ENCODE results near the gene RRP15.
"Not testable (repeated sequence)": the region's sequence is repeated elsewhere in the genome, so short reads cannot be mapped to it uniquely, and the experiment has no call there.

Gene RRP15

DNA sequence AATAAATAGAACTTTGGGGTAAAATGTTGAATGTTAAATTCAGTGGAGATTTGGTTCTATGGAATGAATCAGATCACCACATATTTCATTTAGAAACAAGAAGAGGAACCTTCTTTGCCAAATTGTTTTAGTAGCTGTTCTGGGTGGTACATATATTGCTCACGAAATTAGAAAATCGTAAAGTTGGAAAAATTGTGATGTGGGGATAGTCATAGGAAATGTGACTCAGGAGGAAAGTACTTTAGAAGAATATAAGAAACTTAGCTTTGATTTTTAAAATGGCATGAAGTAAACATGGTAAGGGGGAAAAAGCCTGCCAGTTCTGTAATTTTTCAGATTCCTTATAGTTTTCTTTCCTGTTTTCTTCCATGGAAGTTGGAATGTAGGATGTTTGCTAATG is 27.4 kb downstream of the RRP15 start:
- Histone ChIP-seq H3K4me1 (ENCODE audit: control insufficient read depth, insufficient read depth, low read length, unreplicated experiment) (peaks cover 4% of the 10 kb centered on the region), H3K27ac (ENCODE audit: low read depth, low read length) (peak overlapping the region; percentile 62), H3K4me3 (ENCODE audit: low read depth, low read length) (no peak overlapping the region), H3K27me3 (ENCODE audit: insufficient read depth, low read length) (no peaks in the 10 kb centered on the region), H3K79me2 (ENCODE audit: control insufficient read depth, insufficient read depth, low read length, unreplicated experiment) (no peaks in the 10 kb centered on the region), H2AFZ (ENCODE audit: low read length, unreplicated experiment) (peak overlapping the region; percentile 4), H3K36me3 (ENCODE audit: insufficient read depth, low read length) (peaks cover 14% of the 10 kb centered on the region)

DNA sequence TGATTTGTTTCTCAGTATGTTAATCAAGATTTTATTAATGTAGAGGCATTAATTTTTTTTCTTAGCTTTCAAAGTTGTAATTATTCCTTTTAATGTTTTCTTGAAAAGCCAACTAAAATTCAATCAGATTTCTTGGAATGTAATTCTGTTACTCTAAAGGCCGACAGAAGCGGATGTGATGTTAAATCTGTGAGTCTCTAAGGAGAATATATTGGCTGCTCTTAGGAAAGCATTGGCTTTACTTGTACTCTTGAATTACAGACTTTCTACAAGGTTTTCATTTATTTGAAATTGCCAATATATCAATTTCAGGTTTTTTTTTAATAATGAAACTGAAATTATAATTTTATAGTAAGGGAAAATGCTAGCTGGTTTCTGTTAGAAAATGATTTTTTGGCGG is 29.2 kb downstream of the RRP15 start:
- no peaks in the 10 kb centered on the region for H3K79me2 ChIP-seq (ENCODE audit: control insufficient read depth, insufficient read depth, low read length, unreplicated experiment)
- no peak overlapping the region for H2AFZ ChIP-seq (ENCODE audit: low read length, unreplicated experiment)
- peaks cover 4% of the 10 kb centered on the region for H3K4me1 ChIP-seq (ENCODE audit: control insufficient read depth, insufficient read depth, low read length, unreplicated experiment)
- H3K4me3 ChIP-seq (ENCODE audit: low read depth, low read length): no peak overlapping the region
- peaks cover 11% of the 10 kb centered on the region; the same call in 1 of the 2 replicates for H3K36me3 ChIP-seq (ENCODE audit: insufficient read depth, low read length)
- no peak overlapping the region for H3K27ac ChIP-seq (ENCODE audit: low read depth, low read length)
- no peaks in the 10 kb centered on the region for H3K27me3 ChIP-seq (ENCODE audit: insufficient read depth, low read length)

DNA sequence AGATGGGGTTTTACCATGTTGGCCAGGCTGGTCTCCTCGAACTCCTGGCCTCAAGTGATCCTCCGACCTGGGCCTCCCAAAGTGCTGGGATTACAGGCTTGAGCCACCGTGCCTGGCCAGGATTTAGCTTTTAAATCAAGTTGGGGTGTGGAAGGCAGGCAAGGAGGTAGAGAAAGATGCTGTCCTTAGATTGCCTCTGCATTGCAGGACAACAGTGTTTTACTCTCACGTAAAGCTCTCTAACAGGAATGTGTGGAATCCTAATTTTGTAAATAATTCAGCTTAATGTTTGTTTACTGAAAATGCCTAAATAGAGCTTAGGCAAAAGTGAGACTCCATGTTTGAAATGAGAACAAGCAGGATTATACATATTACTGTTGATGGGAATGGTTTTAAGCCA is 30.5 kb downstream of the RRP15 start:
- Histone ChIP-seq H3K27me3 (ENCODE audit: insufficient read depth, low read length) (no peaks in the 10 kb centered on the region), H2AFZ (ENCODE audit: low read length, unreplicated experiment) (no peak overlapping the region), H3K36me3 (ENCODE audit: insufficient read depth, low read length) (0 out of 2 replicates have a peak, but pooled peaks cover 11% of the 10 kb centered on the region), H3K4me1 (ENCODE audit: control insufficient read depth, insufficient read depth, low read length, unreplicated experiment) (peaks cover 4% of the 10 kb centered on the region), H3K27ac (ENCODE audit: low read depth, low read length) (no peak overlapping the region), H3K79me2 (ENCODE audit: control insufficient read depth, insufficient read depth, low read length, unreplicated experiment) (no peaks in the 10 kb centered on the region), H3K4me3 (ENCODE audit: low read depth, low read length) (no peak overlapping the region)

DNA sequence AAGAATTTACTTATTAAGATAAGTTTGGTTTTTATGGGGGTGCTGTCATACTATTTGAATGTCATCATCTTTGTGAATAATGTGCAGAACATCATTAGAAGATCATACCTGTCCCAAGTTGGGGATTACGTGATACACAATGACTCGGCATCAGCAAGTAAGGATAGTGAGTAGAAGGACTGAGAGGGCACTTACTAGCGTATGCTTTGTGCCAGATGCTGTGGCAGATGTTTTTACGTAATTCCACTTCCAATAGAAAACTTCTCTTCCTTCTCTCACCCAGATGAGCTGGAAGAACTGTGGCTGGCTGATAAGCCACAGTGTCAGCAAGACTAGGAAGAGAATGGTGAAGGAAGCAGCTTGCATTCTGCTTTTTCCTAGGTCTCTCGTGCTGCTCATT is 32.0 kb downstream of the RRP15 start:
- Histone ChIP-seq H2AFZ (ENCODE audit: low read length, unreplicated experiment) (no peak overlapping the region), H3K4me1 (ENCODE audit: control insufficient read depth, insufficient read depth, low read length, unreplicated experiment) (peaks cover 4% of the 10 kb centered on the region), H3K36me3 (ENCODE audit: insufficient read depth, low read length) (0 out of 2 replicates have a peak, but pooled peaks cover 5% of the 10 kb centered on the region), H3K79me2 (ENCODE audit: control insufficient read depth, insufficient read depth, low read length, unreplicated experiment) (no peaks in the 10 kb centered on the region), H3K4me3 (ENCODE audit: low read depth, low read length) (no peak overlapping the region), H3K27me3 (ENCODE audit: insufficient read depth, low read length) (no peaks in the 10 kb centered on the region), H3K27ac (ENCODE audit: low read depth, low read length) (no peak overlapping the region)

DNA sequence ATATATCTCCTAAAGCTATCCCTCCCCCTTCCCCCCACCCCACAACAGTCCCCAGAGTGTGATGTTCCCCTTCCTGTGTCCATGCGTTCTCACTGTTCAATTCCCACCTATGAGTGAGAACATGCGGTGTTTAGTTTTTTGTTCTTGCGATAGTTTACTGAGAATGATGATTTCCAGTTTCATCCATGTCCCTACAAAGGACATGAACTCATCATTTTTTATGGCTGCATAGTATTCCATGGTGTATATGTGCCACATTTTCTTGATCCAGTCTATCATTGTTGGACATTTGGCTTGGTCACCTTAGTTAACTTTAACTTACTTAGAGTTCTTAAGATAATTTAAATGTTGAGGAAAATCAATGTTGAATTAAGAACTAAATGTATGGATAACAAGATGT is 35.1 kb downstream of the RRP15 start:
- not testable (repeated sequence) for H2AFZ ChIP-seq (ENCODE audit: low read length, unreplicated experiment); H3K27me3 ChIP-seq (ENCODE audit: insufficient read depth, low read length); H3K4me3 ChIP-seq (ENCODE audit: low read depth, low read length); H3K36me3 ChIP-seq (ENCODE audit: insufficient read depth, low read length); H3K27ac ChIP-seq (ENCODE audit: low read depth, low read length); H3K4me1 ChIP-seq (ENCODE audit: control insufficient read depth, insufficient read depth, low read length, unreplicated experiment); H3K79me2 ChIP-seq (ENCODE audit: control insufficient read depth, insufficient read depth, low read length, unreplicated experiment)

DNA sequence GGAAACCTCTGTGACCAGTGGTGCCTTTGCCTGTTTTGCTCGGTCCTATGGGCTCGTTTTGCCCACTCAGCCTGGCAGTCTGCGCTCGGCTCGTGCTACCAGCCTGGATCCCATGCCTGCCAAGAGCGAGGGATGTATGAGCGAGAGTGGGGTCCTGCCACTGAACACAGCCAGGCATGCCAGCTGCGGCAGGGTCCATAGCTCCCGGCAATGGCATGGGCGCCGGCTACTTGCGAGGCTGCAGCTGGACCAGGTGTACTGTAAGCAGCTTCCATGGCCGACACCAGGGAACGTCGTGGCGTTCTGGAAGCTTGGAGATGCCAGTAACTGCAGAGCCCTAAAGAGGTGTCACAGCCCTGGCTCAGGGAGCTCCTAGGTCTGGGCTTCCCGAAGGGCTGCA is 37.7 kb downstream of the RRP15 start:
- H2AFZ ChIP-seq (ENCODE audit: low read length, unreplicated experiment): no peak overlapping the region
- H3K27ac ChIP-seq (ENCODE audit: low read depth, low read length): no peak overlapping the region
- no peaks in the 10 kb centered on the region for H3K79me2 ChIP-seq (ENCODE audit: control insufficient read depth, insufficient read depth, low read length, unreplicated experiment)
- 0 out of 2 replicates have a peak, but pooled peaks cover 5% of the 10 kb centered on the region for H3K36me3 ChIP-seq (ENCODE audit: insufficient read depth, low read length)
- no peak overlapping the region for H3K4me3 ChIP-seq (ENCODE audit: low read depth, low read length)
- no peaks in the 10 kb centered on the region for H3K4me1 ChIP-seq (ENCODE audit: control insufficient read depth, insufficient read depth, low read length, unreplicated experiment)
- no peaks in the 10 kb centered on the region for H3K27me3 ChIP-seq (ENCODE audit: insufficient read depth, low read length)

DNA sequence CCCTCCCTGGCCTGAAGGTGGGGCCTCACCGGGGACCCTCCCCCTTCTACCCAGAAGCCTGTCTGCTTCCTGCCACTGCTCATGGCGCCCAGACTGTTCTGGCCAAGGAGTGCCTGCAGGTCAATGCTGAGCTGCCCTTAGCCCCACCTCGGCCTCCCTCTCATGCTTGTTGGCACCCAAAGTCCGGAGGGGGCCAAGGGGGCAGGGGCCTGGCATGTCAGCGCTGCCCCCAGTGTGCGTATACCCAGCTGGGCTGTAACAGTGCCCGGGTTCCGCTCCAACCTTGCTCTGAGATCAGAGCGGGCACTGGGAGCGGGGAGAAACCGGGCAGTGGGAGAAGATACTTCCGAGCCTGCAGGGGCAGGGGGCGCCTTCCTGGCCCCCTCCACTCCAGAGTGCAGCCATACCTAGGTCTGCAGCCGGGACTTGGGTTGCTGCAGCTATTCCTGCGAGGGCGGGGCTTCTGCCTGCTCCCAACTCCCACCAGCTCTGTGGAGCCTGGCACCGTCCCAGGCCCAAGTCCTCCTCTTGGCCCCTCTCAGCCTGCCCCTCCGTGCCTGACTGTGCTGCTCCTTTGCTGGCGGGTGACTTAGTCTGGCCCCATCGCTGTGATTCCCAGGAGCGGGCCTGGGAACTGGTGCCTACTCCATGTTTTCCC is 38.6 kb downstream of the RRP15 start:
- H3K79me2 ChIP-seq (ENCODE audit: control insufficient read depth, insufficient read depth, low read length, unreplicated experiment): no peaks in the 10 kb centered on the region
- H2AFZ ChIP-seq (ENCODE audit: low read length, unreplicated experiment): no peak overlapping the region
- no peak overlapping the region for H3K4me3 ChIP-seq (ENCODE audit: low read depth, low read length)
- no peak overlapping the region for H3K27ac ChIP-seq (ENCODE audit: low read depth, low read length)
- H3K36me3 ChIP-seq (ENCODE audit: insufficient read depth, low read length): 0 out of 2 replicates have a peak, but pooled peaks cover 2% of the 10 kb centered on the region
- no peaks in the 10 kb centered on the region for H3K27me3 ChIP-seq (ENCODE audit: insufficient read depth, low read length)
- no peaks in the 10 kb centered on the region for H3K4me1 ChIP-seq (ENCODE audit: control insufficient read depth, insufficient read depth, low read length, unreplicated experiment)

DNA sequence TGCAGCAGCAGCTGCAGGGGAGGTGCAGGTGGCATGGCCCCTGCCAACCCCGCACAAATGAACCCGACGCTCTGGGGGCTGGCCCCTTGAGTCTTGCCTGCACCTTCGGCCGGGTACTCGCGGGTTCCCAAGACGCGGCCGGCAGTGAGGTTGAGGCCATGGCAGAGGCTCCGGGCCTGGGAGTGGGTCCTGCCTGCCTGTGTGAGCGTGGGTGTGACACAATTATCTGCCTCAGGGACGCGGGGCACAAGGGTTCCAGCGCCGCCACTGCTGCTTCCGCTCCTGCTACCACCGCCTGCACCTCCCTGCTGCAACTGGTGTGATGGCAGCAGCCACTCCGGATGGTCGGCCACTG is 39.1 kb downstream of the RRP15 start:
- Histone ChIP-seq H3K4me1 (ENCODE audit: control insufficient read depth, insufficient read depth, low read length, unreplicated experiment) (no peaks in the 10 kb centered on the region), H3K27me3 (ENCODE audit: insufficient read depth, low read length) (no peaks in the 10 kb centered on the region), H3K36me3 (ENCODE audit: insufficient read depth, low read length) (0 out of 2 replicates have a peak, but pooled peaks cover 2% of the 10 kb centered on the region), H2AFZ (ENCODE audit: low read length, unreplicated experiment) (no peak overlapping the region), H3K4me3 (ENCODE audit: low read depth, low read length) (no peak overlapping the region), H3K79me2 (ENCODE audit: control insufficient read depth, insufficient read depth, low read length, unreplicated experiment) (no peaks in the 10 kb centered on the region), H3K27ac (ENCODE audit: low read depth, low read length) (no peak overlapping the region)

DNA sequence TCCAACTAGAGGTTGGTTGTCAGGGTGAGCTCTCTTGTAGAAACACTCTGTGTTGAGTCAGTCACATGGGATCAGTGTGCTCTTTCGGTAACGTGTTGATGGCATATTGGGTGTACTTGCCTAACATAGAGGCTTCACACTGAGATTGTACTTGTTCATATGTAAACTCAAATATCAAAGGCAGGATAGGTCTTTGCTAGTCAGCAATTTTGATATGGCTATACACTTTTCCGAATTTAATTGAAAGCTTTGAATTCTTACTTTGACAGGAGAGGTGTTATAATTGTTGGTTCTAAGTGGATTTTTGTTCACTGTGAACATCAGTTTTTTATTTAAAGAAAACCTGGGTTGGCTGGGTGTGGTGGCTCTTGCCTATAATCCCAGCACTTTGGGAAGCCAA is 43.7 kb downstream of the RRP15 start:
- Histone ChIP-seq H3K79me2 (ENCODE audit: control insufficient read depth, insufficient read depth, low read length, unreplicated experiment) (no peaks in the 10 kb centered on the region), H3K27ac (ENCODE audit: low read depth, low read length) (no peak overlapping the region), H2AFZ (ENCODE audit: low read length, unreplicated experiment) (no peak overlapping the region), H3K4me1 (ENCODE audit: control insufficient read depth, insufficient read depth, low read length, unreplicated experiment) (peaks cover 5% of the 10 kb centered on the region), H3K36me3 (ENCODE audit: insufficient read depth, low read length) (no peaks in the 10 kb centered on the region), H3K27me3 (ENCODE audit: insufficient read depth, low read length) (no peaks in the 10 kb centered on the region), H3K4me3 (ENCODE audit: low read depth, low read length) (no peak overlapping the region)

DNA sequence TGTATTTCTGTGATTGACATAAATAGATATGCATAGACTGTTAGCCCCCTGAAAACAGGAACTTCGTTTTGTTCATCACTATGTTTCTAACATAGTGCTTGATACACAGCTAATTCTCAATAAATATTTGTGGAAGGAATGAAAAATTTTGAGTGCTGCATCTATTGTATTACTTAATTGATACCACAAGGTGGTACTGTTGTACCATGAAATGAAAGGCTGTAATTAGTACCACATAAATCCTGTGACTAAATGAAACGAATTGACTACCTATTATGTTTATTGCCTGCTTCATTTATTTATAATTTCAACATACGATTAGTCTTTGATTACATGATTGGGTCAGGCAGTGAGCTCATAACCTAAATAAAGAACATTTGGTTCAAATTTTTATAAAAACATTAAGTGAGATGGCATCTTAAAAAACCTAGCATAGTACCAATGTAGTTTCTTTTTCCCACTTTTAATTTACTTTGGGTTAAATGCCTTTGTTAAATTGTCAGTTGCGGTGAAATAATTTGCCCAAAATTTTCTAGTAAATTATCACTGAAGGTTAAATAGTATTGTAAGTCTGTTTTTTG is 45.0 kb downstream of the RRP15 start:
- Histone ChIP-seq H3K79me2 (ENCODE audit: control insufficient read depth, insufficient read depth, low read length, unreplicated experiment) (no peaks in the 10 kb centered on the region), H3K36me3 (ENCODE audit: insufficient read depth, low read length) (no peaks in the 10 kb centered on the region), H3K4me3 (ENCODE audit: low read depth, low read length) (peak overlapping the region; percentile 52; the same call in 1 of the 2 replicates), H3K4me1 (ENCODE audit: control insufficient read depth, insufficient read depth, low read length, unreplicated experiment) (peaks cover 5% of the 10 kb centered on the region), H3K27me3 (ENCODE audit: insufficient read depth, low read length) (no peaks in the 10 kb centered on the region), H2AFZ (ENCODE audit: low read length, unreplicated experiment) (peak overlapping the region; percentile 39), H3K27ac (ENCODE audit: low read depth, low read length) (no peak overlapping the region)

DNA sequence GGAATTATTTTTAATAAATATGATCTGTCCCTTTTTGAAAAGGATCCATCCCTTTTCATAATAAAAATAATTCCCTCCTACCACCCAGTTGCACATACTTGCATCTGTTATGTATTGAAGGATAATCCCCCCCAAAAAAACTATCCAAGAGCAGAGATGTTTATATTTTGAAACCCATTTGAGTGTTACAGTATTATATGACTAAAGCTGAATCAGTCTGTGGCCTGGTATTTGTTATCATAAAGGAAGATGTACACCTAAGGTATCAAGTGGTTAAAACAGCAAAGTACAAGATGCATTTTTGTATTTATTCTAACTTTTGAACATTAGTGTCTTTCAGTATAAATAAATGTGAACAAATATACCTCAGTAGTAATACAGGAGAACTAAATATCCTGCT is 47.3 kb downstream of the RRP15 start:
- no peak overlapping the region for H2AFZ ChIP-seq (ENCODE audit: low read length, unreplicated experiment)
- no peak overlapping the region for H3K27ac ChIP-seq (ENCODE audit: low read depth, low read length)
- no peaks in the 10 kb centered on the region for H3K36me3 ChIP-seq (ENCODE audit: insufficient read depth, low read length)
- H3K4me1 ChIP-seq (ENCODE audit: control insufficient read depth, insufficient read depth, low read length, unreplicated experiment): peaks cover 5% of the 10 kb centered on the region
- no peaks in the 10 kb centered on the region for H3K27me3 ChIP-seq (ENCODE audit: insufficient read depth, low read length)
- H3K4me3 ChIP-seq (ENCODE audit: low read depth, low read length): no peak overlapping the region
- no peaks in the 10 kb centered on the region for H3K79me2 ChIP-seq (ENCODE audit: control insufficient read depth, insufficient read depth, low read length, unreplicated experiment)

Data from ACC112 (cell line).